Dendritic cell treated with granulocyte-macrophage colony-stimulating factor and Interleukin-4, amounts not matched to agents 40 ng/mL and 50 ng/mL, for 4 days (primary cell): ENCODE measurements around the gene CCDC77.
"Not testable (repeated sequence)": the region's sequence is repeated elsewhere in the genome, so short reads cannot be mapped to it uniquely, and the experiment has no call there.

ENCODE experiments used
- H3K27ac Mint-ChIP-seq: one replicate; pipeline ENCODE4 v1.8.0; 2022; ENCODE audit warnings: mild to moderate bottlenecking, mixed read lengths
- H3K27me3 Mint-ChIP-seq: one replicate; pipeline ENCODE4 v1.8.0; 2022; ENCODE audit warnings: mild to moderate bottlenecking, mixed read lengths
- H3K36me3 Mint-ChIP-seq: one replicate; pipeline ENCODE4 v1.8.0; 2022; ENCODE audit warnings: low read depth, mixed read lengths
- H3K4me1 Mint-ChIP-seq: one replicate; pipeline ENCODE4 v1.8.0; 2022; ENCODE audit warnings: low read depth, mixed read lengths
- H3K4me3 Mint-ChIP-seq: one replicate; pipeline ENCODE4 v1.8.0; 2022; ENCODE audit warnings: mild to moderate bottlenecking, moderate library complexity, mixed read lengths
- H3K9me3 Mint-ChIP-seq: one replicate; pipeline ENCODE4 v1.8.0; 2022; ENCODE audit warnings: mixed read lengths
- intact Hi-C: fragments of 100-400 bp; cut with micrococcal nuclease; formaldehyde crosslinking; loops from one replicate; pipeline ENCODE4 v1.15.0; 2022

CCDC77 gene

GRCh38 chr12:401235-402028 is at the start of gene CCDC77:
TSS of gene CCDC77 (plus strand) at chr12:401644. CDS start at chr12:409384, 7,740 bp downstream.
- no peaks in the 10 kb centered on the region for H3K27me3 Mint-ChIP-seq
- no peak within 1 kb of the TSS for H3K27ac Mint-ChIP-seq
- intact Hi-C loops, result no loop called here
- no peaks in the 10 kb centered on the region for H3K9me3 Mint-ChIP-seq
- H3K36me3 Mint-ChIP-seq, result peaks cover 14% of the 10 kb centered on the region
- H3K4me3 Mint-ChIP-seq, result no peak within 1 kb of the TSS
- peaks cover 6% of the 10 kb centered on the region for H3K4me1 Mint-ChIP-seq

DNA sequence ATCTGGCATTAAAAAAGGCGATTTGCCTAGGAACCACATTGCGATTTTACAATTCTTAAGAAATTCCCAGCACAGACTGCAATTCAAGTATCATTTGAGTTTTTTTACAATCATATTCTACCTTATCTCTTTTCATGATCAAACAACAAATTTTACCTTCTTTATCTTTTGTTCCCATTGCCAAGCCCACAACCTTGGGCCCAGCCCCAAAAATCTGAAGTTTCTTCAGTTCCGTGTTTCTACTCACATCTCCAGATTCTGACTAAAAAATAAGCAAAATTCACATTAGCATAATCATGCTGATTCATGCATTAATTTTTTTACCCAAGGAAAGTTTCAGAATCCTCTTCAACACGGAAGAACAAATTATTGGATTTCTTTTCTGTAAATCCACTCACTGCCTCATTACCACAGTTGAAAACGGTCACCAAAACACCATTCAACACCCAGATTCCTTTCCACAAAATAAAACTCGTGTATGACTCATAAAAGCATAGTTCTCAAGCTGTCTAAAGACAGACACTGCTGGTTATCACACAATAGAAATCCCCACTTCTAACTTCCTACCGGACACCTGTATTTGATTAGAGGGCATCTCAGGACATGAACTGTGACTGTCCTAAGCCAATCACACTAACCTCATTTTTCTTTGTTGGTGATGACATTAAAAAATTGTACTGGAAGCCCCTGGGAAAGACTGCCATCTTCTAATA is 45.0 kb upstream of the CCDC77 start:
- no peak overlapping the region for H3K4me3 Mint-ChIP-seq
- intact Hi-C loops, result no loop called here
- peaks cover 98% of the 10 kb centered on the region for H3K36me3 Mint-ChIP-seq
- H3K27ac Mint-ChIP-seq, result no peak overlapping the region
- no peaks in the 10 kb centered on the region for H3K4me1 Mint-ChIP-seq
- H3K9me3 Mint-ChIP-seq, result no peaks in the 10 kb centered on the region
- no peaks in the 10 kb centered on the region for H3K27me3 Mint-ChIP-seq

DNA sequence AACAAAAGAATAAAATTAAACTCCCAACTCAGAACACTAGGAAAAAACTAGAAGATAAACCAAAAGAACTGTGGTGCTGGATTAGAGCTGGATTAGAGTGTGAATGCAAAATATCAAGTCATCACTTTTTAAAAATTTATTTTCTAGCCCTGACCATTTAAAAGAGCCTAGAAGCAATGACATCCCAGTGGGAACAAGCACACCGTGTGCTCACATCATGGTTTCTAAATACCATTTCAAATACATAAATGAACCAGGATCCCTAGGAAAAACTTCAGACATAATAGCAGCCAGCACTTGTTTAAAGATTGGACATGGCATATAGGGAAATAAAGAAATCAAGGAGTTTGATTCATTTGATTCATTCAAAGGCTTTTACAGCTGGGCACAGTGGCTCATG is 42.4 kb upstream of the CCDC77 start:
- H3K27me3 Mint-ChIP-seq, result no peaks in the 10 kb centered on the region
- no peaks in the 10 kb centered on the region for H3K9me3 Mint-ChIP-seq
- H3K27ac Mint-ChIP-seq, result no peak overlapping the region
- H3K36me3 Mint-ChIP-seq, result peaks cover 98% of the 10 kb centered on the region
- H3K4me1 Mint-ChIP-seq, result no peaks in the 10 kb centered on the region
- H3K4me3 Mint-ChIP-seq, result no peak overlapping the region
- intact Hi-C loops, result no loop called here

DNA sequence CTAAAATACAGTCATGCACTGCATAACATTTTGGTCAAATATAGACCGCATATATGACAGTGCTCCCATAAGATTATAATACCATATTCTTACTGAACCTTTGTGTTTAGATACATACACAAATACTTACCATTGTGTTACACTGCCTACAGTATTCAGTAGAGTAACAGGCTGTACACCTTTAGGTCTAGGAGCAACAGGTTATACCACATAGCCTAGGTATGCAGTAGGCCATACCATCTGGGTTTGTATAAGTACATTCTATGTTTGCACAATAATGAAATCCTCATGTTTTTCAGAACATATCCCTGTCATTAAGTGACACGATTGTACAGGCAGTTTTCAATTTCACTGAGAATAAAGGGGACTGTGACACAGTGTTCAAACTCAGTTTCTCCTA is 34.6 kb upstream of the CCDC77 start:
- peaks cover 9% of the 10 kb centered on the region for H3K9me3 Mint-ChIP-seq
- H3K36me3 Mint-ChIP-seq, result peaks cover 91% of the 10 kb centered on the region
- H3K4me1 Mint-ChIP-seq, result no peaks in the 10 kb centered on the region
- intact Hi-C loops, result no loop called here
- no peaks in the 10 kb centered on the region for H3K27me3 Mint-ChIP-seq
- no peak overlapping the region for H3K4me3 Mint-ChIP-seq
- H3K27ac Mint-ChIP-seq, result no peak overlapping the region

DNA sequence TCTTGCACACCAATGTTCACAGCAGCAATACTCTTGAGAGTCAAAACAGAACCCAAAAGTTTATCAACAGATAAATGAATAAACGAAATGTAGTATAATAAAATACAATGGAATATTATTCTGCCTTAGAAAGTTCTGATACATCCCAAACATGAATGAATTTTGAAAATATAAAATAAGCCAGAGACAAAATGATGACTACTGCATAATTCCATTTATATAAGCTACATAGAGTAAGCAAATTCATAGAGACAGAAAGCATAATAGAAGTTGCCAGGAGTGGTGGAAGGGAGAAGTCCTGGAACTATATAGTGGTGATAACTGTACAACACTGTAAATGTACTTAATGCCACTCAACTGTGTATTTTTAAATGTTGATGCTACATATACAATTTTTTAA is 33.5 kb upstream of the CCDC77 start:
- H3K27ac Mint-ChIP-seq, result no peak overlapping the region
- H3K4me1 Mint-ChIP-seq, result no peaks in the 10 kb centered on the region
- peaks cover 9% of the 10 kb centered on the region for H3K9me3 Mint-ChIP-seq
- no peaks in the 10 kb centered on the region for H3K27me3 Mint-ChIP-seq
- H3K36me3 Mint-ChIP-seq, result peaks cover 86% of the 10 kb centered on the region
- no peak overlapping the region for H3K4me3 Mint-ChIP-seq
- intact Hi-C loops, result no loop called here

DNA sequence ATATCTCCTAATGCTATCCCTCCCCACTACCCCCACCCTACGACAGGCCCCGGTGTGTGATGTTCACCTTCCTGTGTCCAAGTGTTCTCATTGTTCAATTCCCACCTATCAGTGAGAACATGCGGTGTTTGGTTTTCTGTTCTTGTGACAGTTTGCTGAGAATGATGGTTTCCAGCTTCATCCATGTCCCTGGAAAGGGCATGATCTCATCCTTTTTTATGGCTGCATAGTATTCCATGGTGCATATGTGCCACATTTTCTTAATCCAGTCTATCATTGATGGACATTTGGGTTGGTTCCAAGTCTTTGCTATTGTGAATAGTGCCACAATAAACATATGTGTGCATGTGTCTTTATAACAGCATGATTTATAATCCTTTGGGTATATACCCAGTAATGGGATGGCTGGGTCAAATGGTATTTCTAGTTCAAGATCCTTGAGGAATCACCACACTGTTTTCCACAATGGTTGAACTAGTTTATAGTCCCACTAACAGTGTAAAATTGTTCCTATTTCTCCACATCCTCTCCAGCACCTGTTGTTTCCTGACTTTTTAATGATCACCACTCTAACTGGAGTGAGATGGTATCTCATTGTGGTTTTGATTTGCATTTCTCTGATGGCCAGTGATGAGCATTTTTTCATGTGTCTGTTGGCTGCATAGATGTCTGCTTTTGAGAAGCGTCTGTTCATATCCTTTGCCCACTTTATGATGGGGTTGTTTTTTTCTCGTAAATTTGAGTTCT is 30.5 kb upstream of the CCDC77 start:
- Mint-ChIP-seq H3K9me3 (peaks cover 27% of the 10 kb centered on the region), H3K36me3 (peaks cover 86% of the 10 kb centered on the region)
- H3K4me3 Mint-ChIP-seq, intact Hi-C loops, H3K4me1 Mint-ChIP-seq, H3K27ac Mint-ChIP-seq, H3K27me3 Mint-ChIP-seq: not testable (repeated sequence)

- Mint-ChIP-seq H3K4me1 (peaks cover 19% of the 10 kb centered on the region), H3K9me3 (no peaks in the 10 kb centered on the region), H3K27ac (no peak overlapping the region), H3K36me3 (peaks cover 58% of the 10 kb centered on the region), H3K27me3 (no peaks in the 10 kb centered on the region), H3K4me3 (no peak overlapping the region)
- intact Hi-C loops, result no loop called here
These were observed 14.8 kb upstream of the CCDC77 start for GRCh38 chr12:386651-387050.

- no peaks in the 10 kb centered on the region for H3K27me3 Mint-ChIP-seq
- peak overlapping the region; percentile 95 for H3K27ac Mint-ChIP-seq
- peaks cover 45% of the 10 kb centered on the region for H3K36me3 Mint-ChIP-seq
- peak overlapping the region; percentile 90 for H3K4me3 Mint-ChIP-seq
- intact Hi-C loops, result no loop called here
- H3K4me1 Mint-ChIP-seq, result peaks cover 19% of the 10 kb centered on the region
- H3K9me3 Mint-ChIP-seq, result no peaks in the 10 kb centered on the region
These were observed 13.4 kb upstream of the CCDC77 start for GRCh38 chr12:388012-388411.

- peaks cover 19% of the 10 kb centered on the region for H3K4me1 Mint-ChIP-seq
- H3K27ac Mint-ChIP-seq, result peak overlapping the region; percentile 95
- intact Hi-C loops, result no loop called here
- H3K4me3 Mint-ChIP-seq, result peak overlapping the region; percentile 90
- peaks cover 38% of the 10 kb centered on the region for H3K36me3 Mint-ChIP-seq
- H3K9me3 Mint-ChIP-seq, result no peaks in the 10 kb centered on the region
- no peaks in the 10 kb centered on the region for H3K27me3 Mint-ChIP-seq
These were observed 12.8 kb upstream of the CCDC77 start for GRCh38 chr12:388541-389141.

DNA sequence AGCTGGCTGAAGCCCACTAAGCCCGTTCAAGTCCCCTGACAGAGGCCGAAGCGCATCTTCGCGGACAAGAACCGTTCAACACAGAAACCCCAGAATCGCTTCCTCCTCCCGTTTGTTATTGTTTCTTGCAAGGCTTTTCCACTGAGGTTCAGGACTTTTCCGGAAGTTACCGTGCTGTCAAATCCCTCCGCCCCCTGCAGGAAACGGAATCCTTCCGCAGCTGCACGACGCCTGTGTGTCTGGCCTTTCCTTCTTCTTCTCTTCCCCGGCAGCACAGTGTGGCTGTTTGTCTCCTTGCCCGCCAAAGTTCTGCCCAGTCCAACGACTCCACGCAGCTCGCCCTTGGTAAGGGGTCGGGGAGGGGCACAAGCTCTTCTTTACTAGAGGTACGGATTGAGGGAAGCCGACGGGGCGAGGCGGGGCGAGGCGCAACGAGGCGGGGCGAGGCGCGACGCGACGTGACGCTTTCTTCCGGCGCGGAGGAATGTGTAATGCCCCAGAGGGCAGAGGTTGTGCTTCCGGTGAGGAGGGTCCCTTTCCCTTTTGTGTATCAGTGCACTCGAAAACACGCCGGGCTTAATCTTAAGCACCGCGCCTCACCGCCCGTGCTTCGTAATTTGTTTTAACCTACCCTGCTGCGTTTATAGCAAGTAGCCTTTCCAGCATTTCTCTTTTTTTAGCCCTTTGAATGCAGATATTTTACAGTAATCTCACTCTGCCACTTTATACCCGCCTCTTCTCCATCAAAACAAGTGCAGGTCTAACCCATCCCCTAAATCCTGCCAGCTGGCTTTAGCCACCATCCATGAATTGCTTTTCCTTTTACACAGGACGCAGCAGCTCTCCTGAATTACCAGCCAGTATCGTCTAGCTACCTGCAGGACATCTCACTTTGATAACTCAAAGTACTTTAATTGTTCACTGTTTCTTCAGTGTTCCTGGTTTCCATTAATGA is 12.0 kb upstream of the CCDC77 start, which contains the start of gene KDM5A:
Gene KDM5A, minus strand, starts transcription at position 179 of the 955 bp plus-strand sequence. CDS start 229 bp downstream, outside the sequence.
- Mint-ChIP-seq H3K36me3 (peaks cover 31% of the 10 kb centered on the region), H3K9me3 (no peaks in the 10 kb centered on the region), H3K4me3 (peak within 1 kb of the TSS; percentile 90), H3K27ac (peak within 1 kb of the TSS; percentile 95), H3K4me1 (peaks cover 19% of the 10 kb centered on the region), H3K27me3 (no peaks in the 10 kb centered on the region)
- intact Hi-C loops, result no loop called here

DNA sequence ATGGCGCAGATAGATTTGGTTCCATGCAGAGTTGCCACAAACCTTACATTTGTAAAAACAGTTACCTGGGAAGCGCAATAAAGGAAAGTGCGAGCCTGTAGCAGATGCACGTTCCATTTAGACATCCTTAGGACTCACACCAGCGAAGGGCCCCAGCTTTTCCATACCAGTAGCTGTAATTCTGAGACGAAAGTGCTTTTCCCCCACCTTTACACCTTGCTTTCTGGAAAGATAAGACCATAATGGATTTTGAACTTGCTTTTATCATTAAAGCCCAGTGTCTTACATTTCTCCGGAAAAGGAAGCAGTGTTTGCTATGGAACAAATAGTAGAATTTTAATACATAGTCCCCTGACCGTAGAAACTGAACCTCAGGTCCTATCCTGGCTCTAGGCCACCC is 616 bp upstream of the CCDC77 start:
- Mint-ChIP-seq H3K9me3 (no peaks in the 10 kb centered on the region), H3K4me3 (no peak overlapping the region), H3K27me3 (no peaks in the 10 kb centered on the region), H3K36me3 (peaks cover 9% of the 10 kb centered on the region), H3K27ac (no peak overlapping the region), H3K4me1 (peaks cover under 1% of the 10 kb centered on the region)
- intact Hi-C loops, result no loop called here

DNA sequence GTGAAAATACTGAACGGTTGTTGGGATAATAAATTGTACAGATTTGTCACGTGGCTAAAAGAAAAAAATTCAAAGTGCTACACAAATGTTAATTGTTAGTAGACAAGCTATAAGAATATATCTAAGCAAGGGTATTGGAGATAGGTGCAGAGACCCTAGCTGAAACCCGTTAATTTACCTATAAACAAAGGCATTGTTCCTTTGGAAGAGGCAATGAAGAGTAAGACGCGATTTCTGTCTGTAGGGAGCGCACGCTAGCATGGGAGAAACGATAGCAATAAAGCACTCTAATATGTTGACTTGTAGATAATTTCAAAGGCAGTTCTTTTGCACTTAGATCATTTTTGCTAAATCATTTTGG is 565 bp downstream of the CCDC77 start:
- Mint-ChIP-seq H3K27me3 (no peaks in the 10 kb centered on the region), H3K9me3 (no peaks in the 10 kb centered on the region), H3K4me1 (peaks cover 12% of the 10 kb centered on the region), H3K4me3 (no peak overlapping the region), H3K36me3 (peaks cover 12% of the 10 kb centered on the region), H3K27ac (no peak overlapping the region)
- intact Hi-C loops, result no loop called here

GRCh38 chr12:414859-415258 is 13.4 kb downstream of the CCDC77 start:
- Mint-ChIP-seq H3K27me3 (no peaks in the 10 kb centered on the region), H3K9me3 (no peaks in the 10 kb centered on the region), H3K36me3 (peaks cover 88% of the 10 kb centered on the region), H3K4me3 (no peak overlapping the region), H3K27ac (no peak overlapping the region), H3K4me1 (no peaks in the 10 kb centered on the region)
- intact Hi-C loops, result no loop called here
